RWPE2 (cell line): ENCODE measurements around the gene MESD.

ENCODE experiments used
- ATAC-seq: fragments of 200-7000 bp; cut with Tn5 transposase; 3 replicates; pipeline ENCODE4 v1.9.1; 2021; ENCODE audit warnings: low read depth
- DNase-seq: peaks from one replicate; pipeline ENCODE4 v3.0.0-alpha.2; 2020; ENCODE audit warnings: low spot score
- H3K27ac ChIP-seq: fragments of 450-650 bp; 2 replicates; pipeline ENCODE4 v1.5.1; 2017; ENCODE audit warnings: mild to moderate bottlenecking; ENCODE audit not compliant: poor library complexity, severe bottlenecking
- H3K27me3 ChIP-seq: fragments of 250-450 bp; sonication (Bioruptor Pico); 2 replicates; pipeline ENCODE4 v1.5.1; 2021; ENCODE audit warnings: mild to moderate bottlenecking, moderate library complexity; ENCODE audit not compliant: insufficient read depth, poor library complexity, severe bottlenecking
- H3K36me3 ChIP-seq: fragments of 250-450 bp; sonication (Bioruptor Pico); 2 replicates; pipeline ENCODE4 v1.5.1; 2020; ENCODE audit warnings: low read depth, mild to moderate bottlenecking, moderate library complexity
- H3K4me1 ChIP-seq: fragments of 250-450 bp; sonication (Bioruptor Pico); 2 replicates; pipeline ENCODE4 v1.5.1; 2021; ENCODE audit warnings: mild to moderate bottlenecking, moderate library complexity; ENCODE audit not compliant: insufficient read depth, poor library complexity, severe bottlenecking
- H3K4me3 ChIP-seq: fragments of 250-450 bp; sonication (Bioruptor Pico); 2 replicates; pipeline ENCODE4 v1.5.1; 2021; ENCODE audit warnings: mild to moderate bottlenecking, moderate library complexity; ENCODE audit not compliant: severe bottlenecking
- H3K9me3 ChIP-seq: fragments of 250-450 bp; sonication (Bioruptor Pico); 2 replicates; pipeline ENCODE4 v1.5.1; 2021; ENCODE audit warnings: mild to moderate bottlenecking, moderate library complexity; ENCODE audit not compliant: severe bottlenecking
- CTCF ChIP-seq: fragments of 450-650 bp; IDR thresholded peaks from one replicate; pipeline ENCODE4 v1.5.1; 2017; ENCODE audit warnings: mild to moderate bottlenecking, moderate library complexity; ENCODE audit not compliant: poor library complexity, severe bottlenecking

The MESD gene

GRCh38 chr15:80953001-80953952 lies 36.3 kb downstream of the MESD start:
- TF ChIP-seq CTCF: no peak
- Histone ChIP-seq H3K36me3 (peaks cover 16% of the 10 kb centered on the region), H3K27ac (peak overlapping the region; percentile 38), H3K9me3 (no peaks in the 10 kb centered on the region), H3K4me3 (no peak overlapping the region), H3K4me1 (peaks cover 44% of the 10 kb centered on the region), H3K27me3 (no peaks in the 10 kb centered on the region)
- ATAC-seq: no peak
- peak; percentile 51 for DNase-seq

GRCh38 chr15:80951941-80952340 lies 37.7 kb downstream of the MESD start:
- ATAC-seq: no peak

GRCh38 chr15:80950291-80951078 lies 39.1 kb downstream of the MESD start:
- Histone ChIP-seq H3K4me3 (no peak overlapping the region), H3K4me1 (peaks cover 17% of the 10 kb centered on the region), H3K9me3 (no peaks in the 10 kb centered on the region), H3K36me3 (peaks cover 11% of the 10 kb centered on the region), H3K27ac (no peak overlapping the region), H3K27me3 (no peaks in the 10 kb centered on the region)
- ATAC-seq (no peak), DNase-seq (peak; percentile 56)
- no peak for TF ChIP-seq CTCF

More at GRCh38 chr15:80951941-80952340, 37.7 kb downstream of the MESD start:
- peaks cover 16% of the 10 kb centered on the region for H3K36me3 ChIP-seq
- no peak overlapping the region for H3K27ac ChIP-seq
- no peak overlapping the region for H3K4me3 ChIP-seq
- no peak for TF ChIP-seq CTCF
- no peaks in the 10 kb centered on the region for H3K27me3 ChIP-seq
- DNase-seq: peak; percentile 42
- no peaks in the 10 kb centered on the region for H3K9me3 ChIP-seq
- peaks cover 31% of the 10 kb centered on the region for H3K4me1 ChIP-seq

GRCh38 chr15:80949756-80950155 lies 39.9 kb downstream of the MESD start:
- no peak for TF ChIP-seq CTCF

More at GRCh38 chr15:80949756-80950155, 39.9 kb downstream of the MESD start:
- no peak overlapping the region for H3K4me3 ChIP-seq
- no peak overlapping the region for H3K27ac ChIP-seq
- peaks cover 12% of the 10 kb centered on the region for H3K4me1 ChIP-seq
- no peaks in the 10 kb centered on the region for H3K27me3 ChIP-seq
- DNase-seq (peak; percentile 63), ATAC-seq (no peak)
- H3K36me3 ChIP-seq: peaks cover 11% of the 10 kb centered on the region
- H3K9me3 ChIP-seq: no peaks in the 10 kb centered on the region
